Uterus (tissue), 2 donors: ENCODE results near the gene TMEM170A.

Source experiments
- POLR2A ChIP-seq, 2 donors: fragments of 450-650 bp; IDR thresholded peaks; one replicate each; pipeline ENCODE4 v1.6.1; 2016; ENCODE audit warnings: antibody characterized with exemption in 2 of 2, mild to moderate bottlenecking in 1 of 2, moderate library complexity in 1 of 2
- TF ChIP-seq, protein P1 (sequence below), 4 experiments: fragments of 200-600 bp in 2 of 4; fragments of 450-650 bp in 2 of 4; sonication (generic) in 2 of 4; IDR thresholded peaks; one replicate each; pipeline ENCODE4 v1.5.1; 2016 to 2019; ENCODE audit warnings: antibody characterized with exemption in 4 of 4, mild to moderate bottlenecking in 2 of 4, moderate library complexity in 1 of 4

DNA sequence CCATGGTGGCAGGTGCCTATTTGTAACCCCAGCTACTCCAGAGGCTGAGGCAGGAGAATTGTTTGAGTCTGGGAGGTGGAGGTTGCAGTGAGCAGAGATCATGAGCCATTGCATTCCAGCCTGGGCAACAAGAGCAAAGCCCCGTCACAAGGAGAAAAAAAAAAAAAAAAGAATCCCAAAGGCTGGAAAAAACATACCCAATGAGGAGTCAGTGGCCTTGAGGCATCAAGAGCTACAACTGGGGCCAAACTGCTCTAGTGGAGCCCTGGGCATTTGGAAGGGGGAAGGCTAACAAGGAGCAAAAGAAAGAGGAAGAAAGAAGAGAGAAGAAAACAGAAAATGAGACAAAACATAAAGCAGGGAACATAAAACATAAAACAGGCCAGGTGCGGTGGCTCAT, 23.8 kb upstream of the TMEM170A start:
- TF ChIP-seq, protein P1, sequence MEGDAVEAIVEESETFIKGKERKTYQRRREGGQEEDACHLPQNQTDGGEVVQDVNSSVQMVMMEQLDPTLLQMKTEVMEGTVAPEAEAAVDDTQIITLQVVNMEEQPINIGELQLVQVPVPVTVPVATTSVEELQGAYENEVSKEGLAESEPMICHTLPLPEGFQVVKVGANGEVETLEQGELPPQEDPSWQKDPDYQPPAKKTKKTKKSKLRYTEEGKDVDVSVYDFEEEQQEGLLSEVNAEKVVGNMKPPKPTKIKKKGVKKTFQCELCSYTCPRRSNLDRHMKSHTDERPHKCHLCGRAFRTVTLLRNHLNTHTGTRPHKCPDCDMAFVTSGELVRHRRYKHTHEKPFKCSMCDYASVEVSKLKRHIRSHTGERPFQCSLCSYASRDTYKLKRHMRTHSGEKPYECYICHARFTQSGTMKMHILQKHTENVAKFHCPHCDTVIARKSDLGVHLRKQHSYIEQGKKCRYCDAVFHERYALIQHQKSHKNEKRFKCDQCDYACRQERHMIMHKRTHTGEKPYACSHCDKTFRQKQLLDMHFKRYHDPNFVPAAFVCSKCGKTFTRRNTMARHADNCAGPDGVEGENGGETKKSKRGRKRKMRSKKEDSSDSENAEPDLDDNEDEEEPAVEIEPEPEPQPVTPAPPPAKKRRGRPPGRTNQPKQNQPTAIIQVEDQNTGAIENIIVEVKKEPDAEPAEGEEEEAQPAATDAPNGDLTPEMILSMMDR (IDR thresholded peaks at IDR 0.05): no peak
- TF ChIP-seq POLR2A (IDR thresholded peaks at IDR 0.05): no peak
